Activated B cell treated with CpG ODN at 0.5 μM for 24 hours (primary cell): ENCODE results near the gene SCRN1. TPM values are rescaled to one million over a fixed set of nuclear protein-coding genes. Genes with fewer than 3 reads are reported as not detected.

Source experiments
- ATAC-seq: fragments of 200-7000 bp; cut with Tn5 transposase; one replicate; pipeline ENCODE4 v1.10.0; 2021; ENCODE audit warnings: low read depth, mild to moderate bottlenecking, moderate library complexity
- CTCF ChIA-PET: fragments of 350-600 bp; sonication (Branson Sonifier 250); formaldehyde crosslinking; loops from one replicate; lab custom pipeline; 2021; ENCODE audit warnings: antibody characterized with exemption; lab: Charles Lee
- POLR2A ChIA-PET: fragments of 350-600 bp; sonication (Branson Sonifier 250); formaldehyde crosslinking; loops from one replicate; lab custom pipeline; 2021; ENCODE audit warnings: antibody characterized with exemption; lab: Charles Lee
- DNase-seq: peaks from one replicate; pipeline ENCODE4 v3.0.0; 2022
- H3K27ac Mint-ChIP-seq: one replicate; pipeline ENCODE4 v1.8.0; 2020; ENCODE audit warnings: mixed read lengths
- H3K27me3 Mint-ChIP-seq: one replicate; pipeline ENCODE4 v1.8.0; 2021; ENCODE audit warnings: mixed read lengths
- H3K36me3 Mint-ChIP-seq: one replicate; pipeline ENCODE4 v1.8.0; 2021; ENCODE audit warnings: low read depth, mixed read lengths
- H3K4me1 Mint-ChIP-seq: one replicate; pipeline ENCODE4 v1.8.0; 2021; ENCODE audit warnings: mixed read lengths
- H3K4me3 Mint-ChIP-seq: one replicate; pipeline ENCODE4 v1.8.0; 2020; ENCODE audit warnings: mild to moderate bottlenecking, mixed read lengths
- H3K9me3 Mint-ChIP-seq: one replicate; pipeline ENCODE4 v1.8.0; 2020; ENCODE audit warnings: mixed read lengths
- intact Hi-C: fragments of 100-400 bp; cut with micrococcal nuclease; formaldehyde crosslinking; loops from one replicate; pipeline ENCODE4 v1.15.1; 2024
- total RNA-seq: library from RNA; stranded (reverse); gene quantifications from 2 replicates; pipeline ENCODE4 v1.2.3, GENCODE V29; 2022
- TF ChIP-seq, protein P1 (sequence below): fragments of 200-600 bp; IDR thresholded peaks from one replicate; pipeline ENCODE4 v1.8.0; 2022; ENCODE audit warnings: antibody characterized with exemption, mild to moderate bottlenecking

Gene SCRN1
- total RNA-seq, 1 donor from 2014 or later = 48.7 TPM

DNA sequence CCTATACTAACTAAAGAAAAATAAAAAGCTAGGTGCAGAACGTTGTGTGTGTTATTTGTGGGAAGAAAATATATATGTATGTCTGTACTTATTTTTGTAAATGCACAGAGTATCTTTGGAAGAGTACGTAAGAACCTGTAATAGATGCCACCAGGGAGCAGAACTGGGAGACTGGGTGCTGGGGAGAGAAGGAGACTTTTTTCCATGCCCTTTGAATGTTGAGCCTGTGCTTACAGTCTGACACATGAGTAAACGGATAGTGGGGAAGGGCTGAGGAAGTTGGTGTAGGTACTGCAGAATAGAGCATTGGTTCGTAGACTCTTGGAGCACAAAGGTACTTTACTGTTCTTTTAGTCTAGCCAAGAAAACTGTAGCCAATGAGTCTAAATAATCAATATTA, 1.3 kb upstream of the SCRN1 start:
- TF ChIP-seq, protein P1, sequence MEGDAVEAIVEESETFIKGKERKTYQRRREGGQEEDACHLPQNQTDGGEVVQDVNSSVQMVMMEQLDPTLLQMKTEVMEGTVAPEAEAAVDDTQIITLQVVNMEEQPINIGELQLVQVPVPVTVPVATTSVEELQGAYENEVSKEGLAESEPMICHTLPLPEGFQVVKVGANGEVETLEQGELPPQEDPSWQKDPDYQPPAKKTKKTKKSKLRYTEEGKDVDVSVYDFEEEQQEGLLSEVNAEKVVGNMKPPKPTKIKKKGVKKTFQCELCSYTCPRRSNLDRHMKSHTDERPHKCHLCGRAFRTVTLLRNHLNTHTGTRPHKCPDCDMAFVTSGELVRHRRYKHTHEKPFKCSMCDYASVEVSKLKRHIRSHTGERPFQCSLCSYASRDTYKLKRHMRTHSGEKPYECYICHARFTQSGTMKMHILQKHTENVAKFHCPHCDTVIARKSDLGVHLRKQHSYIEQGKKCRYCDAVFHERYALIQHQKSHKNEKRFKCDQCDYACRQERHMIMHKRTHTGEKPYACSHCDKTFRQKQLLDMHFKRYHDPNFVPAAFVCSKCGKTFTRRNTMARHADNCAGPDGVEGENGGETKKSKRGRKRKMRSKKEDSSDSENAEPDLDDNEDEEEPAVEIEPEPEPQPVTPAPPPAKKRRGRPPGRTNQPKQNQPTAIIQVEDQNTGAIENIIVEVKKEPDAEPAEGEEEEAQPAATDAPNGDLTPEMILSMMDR = no peak
- H3K4me1 Mint-ChIP-seq = peaks cover 28% of the 10 kb centered on the region
- peak overlapping the region; percentile 87 for H3K4me3 Mint-ChIP-seq
- DNase-seq = no peak
- intact Hi-C loops = no loop called here
- ATAC-seq = no peak
- H3K27ac Mint-ChIP-seq = peak overlapping the region; percentile 43
- no peaks in the 10 kb centered on the region for H3K27me3 Mint-ChIP-seq
- peaks cover 6% of the 10 kb centered on the region for H3K36me3 Mint-ChIP-seq
- peaks cover 4% of the 10 kb centered on the region for H3K9me3 Mint-ChIP-seq
- ChIA-PET CTCF (no interaction called here), POLR2A (interaction anchor here (4.9 kb wide), 1 partner anchor 37 kb away, joined by 66 read pairs; the partner anchor contains the start of genes FKBP14 and PLEKHA8)

DNA sequence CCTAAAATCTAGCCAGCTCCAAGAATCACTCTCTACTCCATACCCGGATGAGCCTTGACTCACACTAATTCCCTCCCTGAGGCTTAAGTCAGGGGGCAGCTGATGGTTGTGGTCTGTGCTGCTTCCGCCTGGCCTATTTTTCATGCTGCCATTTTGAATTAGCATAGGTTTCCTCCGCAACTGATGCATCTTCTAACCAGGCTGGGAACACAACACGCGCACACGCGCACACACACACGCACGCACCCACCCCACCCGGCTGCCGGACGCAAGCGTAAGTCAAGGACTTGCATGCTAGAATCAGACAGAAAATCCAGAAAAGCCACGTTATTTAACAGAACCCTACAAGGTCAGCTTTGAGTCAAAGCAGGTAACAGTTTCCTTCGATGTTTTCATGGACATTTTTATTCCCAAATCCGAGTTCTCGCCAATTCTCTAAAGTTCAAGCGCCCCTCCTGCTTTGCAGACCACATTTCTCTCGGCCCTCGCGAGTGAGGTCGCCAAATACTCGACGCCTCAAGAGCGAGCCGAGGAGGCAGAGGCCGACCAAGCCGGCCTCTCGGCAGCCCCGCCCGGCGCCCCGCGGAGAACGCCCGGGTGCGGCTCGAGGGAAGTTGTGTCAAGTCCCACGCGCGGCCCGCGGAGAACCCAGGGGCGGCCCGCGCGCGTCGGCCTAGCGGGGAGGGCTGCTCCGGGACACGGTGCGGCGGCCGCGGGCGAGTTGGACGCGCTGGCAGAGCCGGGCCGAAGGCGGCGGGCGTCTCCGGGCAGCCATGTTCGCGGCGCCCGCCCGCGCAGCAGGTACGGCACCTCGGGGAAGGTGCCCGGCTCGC, 961 bp downstream of the SCRN1 start:
- CTCF ChIA-PET = interaction anchor here (1.0 to 1.2 kb wide), 3 partner anchors 12 to 73 kb away, joined by 3 to 5 read pairs (median 4); no protein-coding TSS in a partner anchor
- Mint-ChIP-seq H3K4me3 (peak overlapping the region; percentile 93), H3K4me1 (peaks cover 37% of the 10 kb centered on the region), H3K27me3 (no peaks in the 10 kb centered on the region), H3K27ac (peak overlapping the region; percentile 97), H3K9me3 (peaks cover 4% of the 10 kb centered on the region), H3K36me3 (peaks cover 6% of the 10 kb centered on the region)
- POLR2A ChIA-PET = interaction anchor here (0.6 to 4.9 kb wide), 3 partner anchors 9 to 475 kb away, joined by 3 to 66 read pairs (median 3); partner anchors contain the start of genes FKBP14 and PLEKHA8
- intact Hi-C loops = loop anchor here (1.0 to 2.0 kb wide), 5 partner anchors 32 to 606 kb away; partner anchors contain the start of genes GARS1, MTURN and PLEKHA8
- DNase-seq = peak; percentile 60
- TF ChIP-seq, protein P1 = no peak
- ATAC-seq = peak; percentile 27

DNA sequence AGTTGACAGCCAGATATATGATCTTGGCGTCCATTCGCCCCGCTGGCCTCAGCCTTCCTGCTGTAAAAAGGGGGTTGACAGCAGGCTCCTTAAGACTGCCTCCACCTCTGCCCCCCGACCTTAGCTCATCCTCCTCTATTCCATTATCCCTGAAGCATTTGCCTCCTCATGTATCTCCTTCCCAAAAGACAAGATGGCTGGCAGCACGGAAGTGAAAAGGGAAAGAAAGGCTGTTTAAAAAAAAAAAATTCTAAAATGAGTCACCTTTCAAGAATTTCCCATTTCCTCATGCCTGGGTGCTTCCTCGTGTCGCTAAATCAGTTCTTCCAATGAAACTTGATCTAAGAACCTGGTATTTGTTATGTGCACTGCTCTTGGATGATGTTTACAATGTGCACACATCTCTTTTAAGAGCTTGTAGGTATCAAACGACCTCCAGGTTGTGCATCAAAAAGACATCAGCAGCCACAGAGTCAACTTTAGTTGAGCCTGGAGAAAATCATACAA, 1.7 kb downstream of the SCRN1 start:
- H3K36me3 Mint-ChIP-seq = peaks cover 6% of the 10 kb centered on the region
- POLR2A ChIA-PET = interaction anchor here (0.6 to 4.9 kb wide), 3 partner anchors 8 to 476 kb away, joined by 3 to 66 read pairs (median 3); partner anchors contain the start of genes FKBP14 and PLEKHA8
- H3K27ac Mint-ChIP-seq = peak overlapping the region; percentile 97
- peaks cover 4% of the 10 kb centered on the region for H3K9me3 Mint-ChIP-seq
- CTCF ChIA-PET = interaction anchor here (1.0 to 1.2 kb wide), 2 partner anchors 11 to 39 kb away, joined by 3 to 4 read pairs; no protein-coding TSS in a partner anchor
- intact Hi-C loops = loop anchor here (1.0 to 2.0 kb wide), 5 partner anchors 31 to 607 kb away; partner anchors contain the start of genes GARS1, MTURN and PLEKHA8
- H3K4me3 Mint-ChIP-seq = peak overlapping the region; percentile 93
- peaks cover 37% of the 10 kb centered on the region for H3K4me1 Mint-ChIP-seq
- DNase-seq (no peak), ATAC-seq (no peak)
- TF ChIP-seq, protein P1 = no peak
- H3K27me3 Mint-ChIP-seq = no peaks in the 10 kb centered on the region

DNA sequence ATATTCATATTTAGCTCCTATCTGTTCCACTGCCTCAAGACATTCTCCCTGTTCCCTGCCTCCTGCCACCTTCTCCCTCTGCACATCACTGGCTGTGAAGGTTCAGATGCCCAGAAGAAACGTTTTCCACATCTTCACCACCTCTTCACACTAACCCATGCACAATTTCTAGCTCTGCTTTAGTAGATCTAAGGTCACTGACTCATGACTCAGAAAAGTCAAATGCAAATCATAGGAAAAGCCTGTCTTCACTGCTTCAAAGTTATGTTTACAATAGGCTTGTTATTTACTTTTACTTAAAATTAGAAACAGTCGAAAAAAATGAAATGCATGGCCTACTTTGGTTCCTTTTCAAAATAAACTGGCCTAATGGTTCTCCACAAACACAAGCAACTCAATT, 2.5 kb downstream of the SCRN1 start:
- Mint-ChIP-seq H3K27me3 (no peaks in the 10 kb centered on the region), H3K9me3 (no peaks in the 10 kb centered on the region), H3K36me3 (peaks cover 4% of the 10 kb centered on the region), H3K4me3 (peak overlapping the region; percentile 70), H3K4me1 (peaks cover 37% of the 10 kb centered on the region), H3K27ac (peak overlapping the region; percentile 97)
- CTCF ChIA-PET = no interaction called here
- no peak for DNase-seq
- intact Hi-C loops = no loop called here
- ATAC-seq = no peak
- TF ChIP-seq, protein P1 = no peak
- POLR2A ChIA-PET = interaction anchor here (4.9 kb wide), 1 partner anchor 41 kb away, joined by 66 read pairs; the partner anchor contains the start of genes FKBP14 and PLEKHA8
